Loucy (cell line): ENCODE data around the gene CCDC142.

ENCODE experiments used
- H2AFZ ChIP-seq: fragments of 200-600 bp; sonication (generic); 2 replicates; pipeline ENCODE4 v1.6.0; 2016; ENCODE audit warnings: antibody characterized with exemption, mild to moderate bottlenecking, low read length, moderate library complexity
- H3F3A ChIP-seq: fragments of 200-600 bp; 2 replicates; pipeline ENCODE4 v1.6.0; 2016; ENCODE audit warnings: antibody characterized with exemption, low read depth, mild to moderate bottlenecking
- H3K27me3 ChIP-seq: fragments of 200-600 bp; sonication (generic); 2 replicates; pipeline ENCODE4 v1.6.1; 2014; ENCODE audit warnings: low read length, mild to moderate bottlenecking; ENCODE audit not compliant: insufficient read depth, poor library complexity, severe bottlenecking
- H3K36me3 ChIP-seq: fragments of 200-600 bp; sonication (generic); 2 replicates; pipeline ENCODE4 v1.6.1; 2016; ENCODE audit warnings: low read length; ENCODE audit not compliant: insufficient read depth
- H3K4me1 ChIP-seq: fragments of 200-600 bp; sonication (generic); 2 replicates; pipeline ENCODE4 v1.5.1; 2014; ENCODE audit warnings: low read length, mild to moderate bottlenecking; ENCODE audit not compliant: insufficient read depth, poor library complexity, severe bottlenecking
- H3K4me2 ChIP-seq: fragments of 200-600 bp; sonication (generic); 2 replicates; pipeline ENCODE4 v1.6.0; 2014; ENCODE audit warnings: antibody characterized with exemption, low read length, low read depth, mild to moderate bottlenecking; ENCODE audit not compliant: poor library complexity, severe bottlenecking
- H3K4me3 ChIP-seq: fragments of 200-600 bp; sonication (generic); 2 replicates; pipeline ENCODE4 v1.5.1; 2014; ENCODE audit warnings: low read length, mild to moderate bottlenecking, mixed read lengths; ENCODE audit not compliant: poor library complexity, severe bottlenecking
- H3K79me2 ChIP-seq: fragments of 200-600 bp; sonication (generic); 2 replicates; pipeline ENCODE4 v1.6.1; 2014; ENCODE audit warnings: low read length; ENCODE audit not compliant: insufficient read depth
- H3K9ac ChIP-seq: fragments of 200-600 bp; sonication (generic); 2 replicates; pipeline ENCODE4 v1.6.0; 2014; ENCODE audit warnings: mild to moderate bottlenecking, low read depth, low read length, moderate library complexity; ENCODE audit not compliant: poor library complexity, severe bottlenecking
- H3K9me2 ChIP-seq: fragments of 200-600 bp; sonication (generic); replicated peaks from 2 replicates; pipeline ENCODE4 v1.6.1; 2016; ENCODE audit warnings: low read depth, low read length, mixed read lengths
- H3K9me3 ChIP-seq: fragments of 200-600 bp; sonication (generic); 2 replicates; pipeline ENCODE4 v1.6.1; 2014; ENCODE audit warnings: mild to moderate bottlenecking, antibody characterized with exemption, low read length, low read depth; ENCODE audit not compliant: insufficient read depth
- H4K20me1 ChIP-seq: fragments of 200-600 bp; sonication (generic); 2 replicates; pipeline ENCODE4 v1.6.0; 2014; ENCODE audit warnings: antibody characterized with exemption, low read length, mild to moderate bottlenecking; ENCODE audit not compliant: insufficient read depth, poor library complexity, severe bottlenecking
- EZH2phosphoT487 ChIP-seq: fragments of 200-600 bp; IDR thresholded peaks from 2 replicates; pipeline ENCODE4 v1.6.1; 2018; ENCODE audit warnings: antibody characterized with exemption, mild to moderate bottlenecking, moderate library complexity, borderline replicate concordance
- TF ChIP-seq, protein P1 (sequence below): fragments of 200-600 bp; sonication (generic); conservative IDR thresholded peaks from 2 replicates; pipeline ENCODE4 v1.5.1; 2014; ENCODE audit warnings: mild to moderate bottlenecking, antibody characterized with exemption, low read length

The CCDC142 gene

DNA sequence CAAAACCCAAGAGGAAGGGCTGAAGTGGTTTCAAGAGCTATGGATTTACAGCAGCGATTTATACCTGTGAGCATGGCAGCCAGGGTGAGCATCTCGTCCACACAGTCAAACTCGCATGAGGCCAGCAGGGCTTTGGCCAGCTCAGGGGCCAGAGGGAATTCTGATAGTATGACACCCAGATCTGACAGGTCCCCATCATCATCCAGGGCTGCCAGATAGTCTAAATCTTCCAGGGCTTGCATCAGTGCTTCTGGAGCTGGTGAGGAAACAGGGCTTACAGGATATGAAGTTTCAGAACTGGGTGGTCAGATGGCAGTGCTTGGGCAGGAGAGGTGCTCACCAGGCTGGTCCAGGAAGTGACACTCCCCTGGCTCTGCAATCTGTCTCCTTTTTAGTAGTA lies 39.7 kb upstream of the CCDC142 start:
- TF ChIP-seq EZH2phosphoT487, result no peak
- TF ChIP-seq, protein P1, sequence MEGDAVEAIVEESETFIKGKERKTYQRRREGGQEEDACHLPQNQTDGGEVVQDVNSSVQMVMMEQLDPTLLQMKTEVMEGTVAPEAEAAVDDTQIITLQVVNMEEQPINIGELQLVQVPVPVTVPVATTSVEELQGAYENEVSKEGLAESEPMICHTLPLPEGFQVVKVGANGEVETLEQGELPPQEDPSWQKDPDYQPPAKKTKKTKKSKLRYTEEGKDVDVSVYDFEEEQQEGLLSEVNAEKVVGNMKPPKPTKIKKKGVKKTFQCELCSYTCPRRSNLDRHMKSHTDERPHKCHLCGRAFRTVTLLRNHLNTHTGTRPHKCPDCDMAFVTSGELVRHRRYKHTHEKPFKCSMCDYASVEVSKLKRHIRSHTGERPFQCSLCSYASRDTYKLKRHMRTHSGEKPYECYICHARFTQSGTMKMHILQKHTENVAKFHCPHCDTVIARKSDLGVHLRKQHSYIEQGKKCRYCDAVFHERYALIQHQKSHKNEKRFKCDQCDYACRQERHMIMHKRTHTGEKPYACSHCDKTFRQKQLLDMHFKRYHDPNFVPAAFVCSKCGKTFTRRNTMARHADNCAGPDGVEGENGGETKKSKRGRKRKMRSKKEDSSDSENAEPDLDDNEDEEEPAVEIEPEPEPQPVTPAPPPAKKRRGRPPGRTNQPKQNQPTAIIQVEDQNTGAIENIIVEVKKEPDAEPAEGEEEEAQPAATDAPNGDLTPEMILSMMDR, result no peak
- peaks cover 10% of the 10 kb centered on the region; the same call in 1 of the 2 replicates for H3K79me2 ChIP-seq
- no peak overlapping the region for H2AFZ ChIP-seq
- peaks cover under 1% of the 10 kb centered on the region for H4K20me1 ChIP-seq
- H3K4me1 ChIP-seq, result peaks cover 8% of the 10 kb centered on the region
- no peaks in the 10 kb centered on the region for H3K9me2 ChIP-seq
- H3K4me3 ChIP-seq, result no peak overlapping the region
- H3K9me3 ChIP-seq, result no peaks in the 10 kb centered on the region
- no peak overlapping the region for H3K4me2 ChIP-seq
- peaks cover 17% of the 10 kb centered on the region; the same call in 1 of the 2 replicates for H3K36me3 ChIP-seq
- 0 out of 2 replicates have a peak, but pooled peaks cover 3% of the 10 kb centered on the region for H3F3A ChIP-seq
- H3K9ac ChIP-seq, result no peak overlapping the region
- no peaks in the 10 kb centered on the region for H3K27me3 ChIP-seq

DNA sequence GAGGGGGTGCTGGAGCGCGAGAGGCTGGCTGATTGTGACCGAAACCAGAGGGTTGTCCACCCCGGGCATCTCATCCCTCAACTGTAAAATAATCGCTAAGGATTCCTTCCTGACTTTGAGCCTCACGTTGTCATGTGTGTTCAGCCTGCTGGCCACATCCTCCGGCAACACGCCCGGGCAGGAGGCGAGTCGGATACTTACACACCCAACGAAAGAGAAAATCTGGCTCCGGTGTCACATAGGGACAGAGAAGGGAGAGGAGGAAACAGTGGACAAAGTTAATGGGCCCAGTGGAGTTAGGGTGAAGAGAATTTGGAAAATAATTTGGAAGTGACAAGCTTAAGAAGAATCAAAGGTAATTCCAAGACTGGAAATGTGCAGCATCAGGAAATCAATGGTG lies 33.9 kb upstream of the CCDC142 start:
- Histone ChIP-seq H3K4me1 (peaks cover 5% of the 10 kb centered on the region), H3K79me2 (no peaks in the 10 kb centered on the region), H3K4me3 (no peak overlapping the region), H3K36me3 (no peaks in the 10 kb centered on the region), H3K9me3 (no peaks in the 10 kb centered on the region), H3K4me2 (no peak overlapping the region), H2AFZ (no peak overlapping the region), H3F3A (no peaks in the 10 kb centered on the region), H3K27me3 (peaks cover 14% of the 10 kb centered on the region), H3K9ac (no peak overlapping the region), H3K9me2 (no peaks in the 10 kb centered on the region), H4K20me1 (no peaks in the 10 kb centered on the region)
- TF ChIP-seq, protein P1, result no peak
- no peak for TF ChIP-seq EZH2phosphoT487

DNA sequence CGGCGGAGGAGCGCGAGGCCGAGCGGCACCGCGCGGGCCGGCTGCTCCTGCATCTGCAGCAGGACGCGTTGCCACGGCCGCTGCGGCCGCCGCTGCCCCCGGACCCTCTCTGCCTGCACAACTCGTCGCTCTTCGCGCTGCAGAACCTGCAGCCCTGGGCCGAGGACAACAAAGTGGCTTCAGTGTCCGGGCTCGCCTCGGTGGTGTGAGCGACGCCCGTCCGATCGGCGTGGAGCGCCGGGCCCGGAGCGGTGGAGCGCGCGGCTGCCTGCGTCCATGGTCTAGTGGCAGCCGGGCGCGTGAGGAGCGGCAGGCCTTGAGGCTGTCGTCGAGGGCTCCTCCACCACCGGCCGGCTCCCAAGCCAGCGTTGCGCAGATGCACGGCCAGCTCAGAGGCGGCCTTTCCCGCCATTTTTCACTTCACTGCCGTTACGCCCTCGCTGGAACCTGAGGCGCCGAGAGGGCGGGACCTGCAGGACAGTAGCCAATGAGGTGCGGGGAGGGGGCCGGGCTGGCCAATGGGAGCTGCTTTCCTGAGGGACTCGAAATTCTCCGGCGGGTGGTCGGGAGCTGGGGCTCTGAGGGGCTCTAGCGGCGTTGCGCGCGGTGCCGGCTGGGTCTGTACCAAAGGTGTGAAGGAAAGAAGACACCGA lies 33.3 kb upstream of the CCDC142 start:
- Histone ChIP-seq H3K4me1 (peaks cover 5% of the 10 kb centered on the region), H3K36me3 (no peaks in the 10 kb centered on the region), H4K20me1 (no peaks in the 10 kb centered on the region), H3K9me2 (no peaks in the 10 kb centered on the region), H3K9ac (no peak overlapping the region), H3K27me3 (peaks cover 14% of the 10 kb centered on the region), H3F3A (no peaks in the 10 kb centered on the region), H3K4me2 (no peak overlapping the region), H3K79me2 (no peaks in the 10 kb centered on the region), H3K9me3 (no peaks in the 10 kb centered on the region), H3K4me3 (no peak overlapping the region), H2AFZ (no peak overlapping the region)
- no peak for TF ChIP-seq EZH2phosphoT487
- TF ChIP-seq, protein P1, result no peak
